GM18951 (cell line): ENCODE results near the gene TMEM45A.
"Not testable (repeated sequence)": the region's sequence is repeated elsewhere in the genome, so short reads cannot be mapped to it uniquely, and the experiment has no call there.

ENCODE experiments used
- POLR2A ChIP-seq: IDR thresholded peaks from 4 replicates; pipeline ENCODE4 v1.6.1; 2011; ENCODE audit warnings: mild to moderate bottlenecking; ENCODE audit not compliant: insufficient read length, insufficient read depth; ENCODE audit errors: extremely low read depth
- in situ Hi-C: fragments of 300-500 bp; cut with MboI; formaldehyde crosslinking; loops from one replicate; pipeline ENCODE4 v1.12.0; 2022; ENCODE audit warnings: low sequenced_read_pairs, mixed read lengths, inconsistent platforms; ENCODE audit not compliant: unreplicated experiment

TMEM45A gene

GRCh38 chr3:100467133-100467532 is 25.3 kb upstream of the TMEM45A start:
- TF ChIP-seq POLR2A = no peak
- in situ Hi-C loops = loop anchor here (10.0 kb wide), 1 partner anchor 118 kb away; no protein-coding TSS in a partner anchor

- in situ Hi-C loops = loop anchor here (10.0 kb wide), 1 partner anchor 116 kb away; no protein-coding TSS in a partner anchor
- TF ChIP-seq POLR2A = no peak
These were observed 23.7 kb upstream of the TMEM45A start for GRCh38 chr3:100468676-100469075.

GRCh38 chr3:100470951-100471350 is 21.5 kb upstream of the TMEM45A start:
- no peak for TF ChIP-seq POLR2A
- in situ Hi-C loops = no loop called here

GRCh38 chr3:100471444-100471843 is 21.0 kb upstream of the TMEM45A start:
- in situ Hi-C loops = no loop called here
- TF ChIP-seq POLR2A = no peak

- in situ Hi-C loops = not testable (repeated sequence)
These were observed 14.5 kb upstream of the TMEM45A start for GRCh38 chr3:100477851-100478360.

GRCh38 chr3:100478521-100478920 is 13.9 kb upstream of the TMEM45A start:
- in situ Hi-C loops = not testable (repeated sequence)

GRCh38 chr3:100480081-100480480 is 12.3 kb upstream of the TMEM45A start:
- no peak for TF ChIP-seq POLR2A
- in situ Hi-C loops = no loop called here

GRCh38 chr3:100482176-100482575 is 10.2 kb upstream of the TMEM45A start:
- in situ Hi-C loops = no loop called here
- no peak for TF ChIP-seq POLR2A

GRCh38 chr3:100483529-100483928 is 8.9 kb upstream of the TMEM45A start:
- in situ Hi-C loops = no loop called here
- TF ChIP-seq POLR2A = no peak

GRCh38 chr3:100486808-100487207 is 5.6 kb upstream of the TMEM45A start:
- no peak for TF ChIP-seq POLR2A
- in situ Hi-C loops = no loop called here

GRCh38 chr3:100489118-100489517 is 3.3 kb upstream of the TMEM45A start:
- in situ Hi-C loops = no loop called here
- no peak for TF ChIP-seq POLR2A

GRCh38 chr3:100496711-100497261 is 4.4 kb downstream of the TMEM45A start:
- in situ Hi-C loops = no loop called here
- TF ChIP-seq POLR2A = no peak

GRCh38 chr3:100499651-100500050 is 7.2 kb downstream of the TMEM45A start:
- in situ Hi-C loops = no loop called here
- no peak for TF ChIP-seq POLR2A

- in situ Hi-C loops = no loop called here
- TF ChIP-seq POLR2A = no peak
These were observed 8.0 kb downstream of the TMEM45A start for GRCh38 chr3:100500320-100500880.
